HepG2 (cell line): Measurements from ENCODE around the gene CD320. TPM values are rescaled to one million over a fixed set of nuclear protein-coding genes. Genes with fewer than 3 reads are reported as not detected.

Experiments used
- AGO2 ChIP-seq: fragments of 200-400 bp; formaldehyde crosslinking; optimal IDR thresholded peaks from 2 replicates; pipeline ENCODE3; 2017; ENCODE audit warnings: mild to moderate bottlenecking, low read depth, low read length, moderate library complexity
- ATF6 ChIP-seq: sonication (generic); formaldehyde crosslinking; conservative IDR thresholded peaks from 2 replicates; pipeline ENCODE4 v1.4.0; 2020; ENCODE audit warnings: missing genetic modification reagents
- CBFB ChIP-seq: sonication (generic); formaldehyde crosslinking; IDR thresholded peaks from 2 replicates; pipeline ENCODE4 v1.4.0; 2020; ENCODE audit warnings: missing genetic modification reagents
- DBP ChIP-seq: sonication (generic); formaldehyde crosslinking; IDR thresholded peaks from 2 replicates; pipeline ENCODE4 v1.4.0; 2020; ENCODE audit warnings: missing genetic modification reagents; ENCODE audit errors: not compliant biosample characterization
- GRHL1 ChIP-seq: sonication (generic); formaldehyde crosslinking; conservative IDR thresholded peaks from 2 replicates; pipeline ENCODE4 v1.8.0; 2022; ENCODE audit warnings: missing genetic modification reagents
- HCFC1 ChIP-seq: fragments of 150-350 bp; IDR thresholded peaks from 2 replicates; pipeline ENCODE4 v1.6.1; 2014; ENCODE audit warnings: low read depth, low read length
- PRDM10 ChIP-seq: sonication (generic); formaldehyde crosslinking; IDR thresholded peaks from 2 replicates; pipeline ENCODE4 v1.4.0; 2020; ENCODE audit warnings: low read depth, missing genetic modification reagents
- ZBED4 ChIP-seq: sonication (generic); formaldehyde crosslinking; IDR thresholded peaks from 2 replicates; pipeline ENCODE4 v1.4.0; 2020; ENCODE audit warnings: missing genetic modification reagents, borderline replicate concordance
- ZFX ChIP-seq: sonication (generic); formaldehyde crosslinking; IDR thresholded peaks from 2 replicates; pipeline ENCODE4 v1.4.0; 2020; ENCODE audit warnings: mild to moderate bottlenecking, low read depth, missing genetic modification reagents, moderate library complexity
- ZNF225 ChIP-seq: sonication (generic); formaldehyde crosslinking; IDR thresholded peaks from 2 replicates; pipeline ENCODE4 v1.4.0; 2020; ENCODE audit warnings: mild to moderate bottlenecking, missing genetic modification reagents
- ZNF75D ChIP-seq: sonication (generic); formaldehyde crosslinking; IDR thresholded peaks from 2 replicates; pipeline ENCODE4 v1.8.1; 2023; ENCODE audit warnings: missing genetic modification reagents, mild to moderate bottlenecking, borderline replicate concordance
- polyA plus RNA-seq, 8 experiments: library from polyadenylated mRNA; depleted of rRNA in 3 of 8; stranded (reverse) in 7 of 8; unstranded in 1 of 8; fragments of >200 nt; fragmentation: Illumina TruSeq in 4 of 8; extraction: Trizol in 4 of 8; gene quantifications; 2 replicates each; pipeline versions ENCODE4 v1.2.1 to v1.2.3, GENCODE V29; 2011 to 2016; ENCODE audit warnings: low read depth in 4 of 8, missing spikeins in 1 of 8, mixed read lengths in 1 of 8; ENCODE audit not compliant: insufficient read depth in 1 of 8
- total RNA-seq, 5 experiments: library from RNA; depleted of rRNA; stranded (reverse); fragments of >200 nt; fragmentation: Illumina TruSeq; extraction: Trizol; gene quantifications; 2 replicates each; pipeline ENCODE4 v1.2.3, GENCODE V29; 2016; ENCODE audit warnings: low read depth in 1 of 5

The CD320 gene
- total and polyA plus RNA-seq, 2 of the 13 experiments (the other 11 are each of a cell fraction or from before 2014, with no cell fraction given), result 83.1 to 99.9 TPM

GRCh38 chr19:8252922-8253589 lies 55.1 kb downstream of the CD320 start (continued):
- TF ChIP-seq GRHL1 (CRISPR knock-in tag) (no peak), ZNF225 (CRISPR knock-in tag) (no peak), ZBED4 (CRISPR knock-in tag) (no peak), ZFX (CRISPR knock-in tag) (no peak), DBP (CRISPR knock-in tag) (no peak), HCFC1 (no peak), CBFB (no peak), ZNF75D (CRISPR knock-in tag) (no peak), ATF6 (CRISPR knock-in tag) (no peak), PRDM10 (no peak), AGO2 (no peak)
